ENCODE measurements around the gene SCYGR2.
A peak's percentile ranks its signal among the peaks of the same experiment; 100 is the strongest.

SCYGR2 gene

GRCh38 chr2:227629435-227629834, 30.7 kb downstream of the SCYGR2 start:
- Histone ChIP-seq H3K36me3 (ENCODE audit: control insufficient read depth, insufficient read depth, low read length, severe bottlenecking) (no peaks in the 10 kb centered on the region), H3K9me3 (ENCODE audit: control insufficient read depth, low read length) (no peaks in the 10 kb centered on the region), H3K9ac (ENCODE audit: low read length) (no peak overlapping the region), H3K4me3 (ENCODE audit: low read length) (no peak overlapping the region), H3K27me3 (replicated peaks; ENCODE audit: control insufficient read depth, insufficient read depth, low read length) (no peaks in the 10 kb centered on the region), H3K4me1 (ENCODE audit: control insufficient read depth, insufficient read depth, low read length) (no peaks in the 10 kb centered on the region)
- DNase-seq (ENCODE audit: low read depth) = no peak

GRCh38 chr2:227630322-227630721, 31.6 kb downstream of the SCYGR2 start:
- Histone ChIP-seq H3K27me3 (replicated peaks; ENCODE audit: control insufficient read depth, insufficient read depth, low read length) (no peaks in the 10 kb centered on the region), H3K36me3 (ENCODE audit: control insufficient read depth, insufficient read depth, low read length, severe bottlenecking) (no peaks in the 10 kb centered on the region), H3K9me3 (ENCODE audit: control insufficient read depth, low read length) (no peaks in the 10 kb centered on the region), H3K9ac (ENCODE audit: low read length) (no peak overlapping the region), H3K4me3 (ENCODE audit: low read length) (no peak overlapping the region), H3K4me1 (ENCODE audit: control insufficient read depth, insufficient read depth, low read length) (no peaks in the 10 kb centered on the region)
- DNase-seq (ENCODE audit: low read depth) = no peak

GRCh38 chr2:227632827-227633226, 34.1 kb downstream of the SCYGR2 start:
- Histone ChIP-seq H3K9me3 (ENCODE audit: control insufficient read depth, low read length) (no peaks in the 10 kb centered on the region), H3K4me3 (ENCODE audit: low read length) (no peak overlapping the region), H3K9ac (ENCODE audit: low read length) (no peak overlapping the region), H3K27me3 (replicated peaks; ENCODE audit: control insufficient read depth, insufficient read depth, low read length) (no peaks in the 10 kb centered on the region), H3K4me1 (ENCODE audit: control insufficient read depth, insufficient read depth, low read length) (no peaks in the 10 kb centered on the region), H3K36me3 (ENCODE audit: control insufficient read depth, insufficient read depth, low read length, severe bottlenecking) (no peaks in the 10 kb centered on the region)
- no peak for DNase-seq (ENCODE audit: low read depth)

GRCh38 chr2:227634201-227634600, 35.5 kb downstream of the SCYGR2 start:
- no peaks in the 10 kb centered on the region for H3K9me3 ChIP-seq (ENCODE audit: control insufficient read depth, low read length)
- no peak overlapping the region for H3K4me3 ChIP-seq (ENCODE audit: low read length)
- peak; percentile 22 for DNase-seq (ENCODE audit: low read depth)
- H3K36me3 ChIP-seq (ENCODE audit: control insufficient read depth, insufficient read depth, low read length, severe bottlenecking) = no peaks in the 10 kb centered on the region
- no peak overlapping the region for H3K9ac ChIP-seq (ENCODE audit: low read length)
- no peaks in the 10 kb centered on the region for H3K27me3 ChIP-seq (replicated peaks; ENCODE audit: control insufficient read depth, insufficient read depth, low read length)
- no peaks in the 10 kb centered on the region for H3K4me1 ChIP-seq (ENCODE audit: control insufficient read depth, insufficient read depth, low read length)

- H3K36me3 ChIP-seq (ENCODE audit: control insufficient read depth, insufficient read depth, low read length, severe bottlenecking) = no peaks in the 10 kb centered on the region
- no peak overlapping the region for H3K4me3 ChIP-seq (ENCODE audit: low read length)
- no peaks in the 10 kb centered on the region for H3K27me3 ChIP-seq (replicated peaks; ENCODE audit: control insufficient read depth, insufficient read depth, low read length)
- no peaks in the 10 kb centered on the region for H3K9me3 ChIP-seq (ENCODE audit: control insufficient read depth, low read length)
- peak overlapping the region; percentile 16 for H3K9ac ChIP-seq (ENCODE audit: low read length)
- no peak for DNase-seq (ENCODE audit: low read depth)
- peaks cover 9% of the 10 kb centered on the region for H3K4me1 ChIP-seq (ENCODE audit: control insufficient read depth, insufficient read depth, low read length)
Observed at GRCh38 chr2:227642656-227643055, 44.0 kb downstream of the SCYGR2 start.

GRCh38 chr2:227643990-227644551, 45.4 kb downstream of the SCYGR2 start:
- peaks cover 9% of the 10 kb centered on the region for H3K4me1 ChIP-seq (ENCODE audit: control insufficient read depth, insufficient read depth, low read length)
- H3K27me3 ChIP-seq (replicated peaks; ENCODE audit: control insufficient read depth, insufficient read depth, low read length) = no peaks in the 10 kb centered on the region
- no peaks in the 10 kb centered on the region for H3K9me3 ChIP-seq (ENCODE audit: control insufficient read depth, low read length)
- DNase-seq (ENCODE audit: low read depth) = no peak
- H3K36me3 ChIP-seq (ENCODE audit: control insufficient read depth, insufficient read depth, low read length, severe bottlenecking) = no peaks in the 10 kb centered on the region
- no peak overlapping the region for H3K9ac ChIP-seq (ENCODE audit: low read length)
- no peak overlapping the region for H3K4me3 ChIP-seq (ENCODE audit: low read length)
